HEK293 (cell line): ENCODE measurements around the gene GTF3C5.

Experiments used
- CTCF ChIP-seq: fragments of 450-650 bp; formaldehyde crosslinking; IDR thresholded peaks from 2 replicates; pipeline ENCODE4 v1.5.1; 2016; ENCODE audit warnings: missing biosample characterization, missing genetic modification characterization
- ZNF324 ChIP-seq: fragments of 450-650 bp; formaldehyde crosslinking; IDR thresholded peaks from 2 replicates; pipeline ENCODE4 v1.5.1; 2016; ENCODE audit warnings: missing biosample characterization, missing genetic modification characterization
- ZNF391 ChIP-seq: fragments of 450-650 bp; formaldehyde crosslinking; IDR thresholded peaks from 2 replicates; pipeline ENCODE4 v1.5.1; 2016; ENCODE audit warnings: low read depth, missing biosample characterization, missing genetic modification characterization, borderline replicate concordance
- ZNF654 ChIP-seq: fragments of 450-650 bp; formaldehyde crosslinking; IDR thresholded peaks from 2 replicates; pipeline ENCODE4 v1.5.1; 2016; ENCODE audit warnings: low read depth, missing biosample characterization, missing genetic modification characterization
- ZNF707 ChIP-seq: fragments of 450-650 bp; formaldehyde crosslinking; IDR thresholded peaks from 2 replicates; pipeline ENCODE4 v1.5.1; 2016; ENCODE audit warnings: missing biosample characterization, missing genetic modification characterization

GRCh38 chr9:133100506-133101355 lies 69.9 kb downstream of the GTF3C5 start:
- TF ChIP-seq CTCF (tag by site-specific recombination) (no peak), ZNF707 (no peak), ZNF324 (tag by site-specific recombination) (no peak), ZNF391 (tag by site-specific recombination) (no peak), ZNF654 (tag by site-specific recombination) (no peak)
